ENCODE measurements around the gene SORCS3.

The SORCS3 gene

GRCh38 chr10:105073999-105074398 is 432.9 kb downstream of the SORCS3 start:
- in situ Hi-C loops (cut with HindIII; ENCODE audit: low sequenced_read_pairs), result no loop called here

GRCh38 chr10:105075031-105075430 is 433.9 kb downstream of the SORCS3 start:
- in situ Hi-C loops (cut with HindIII; ENCODE audit: low sequenced_read_pairs), result no loop called here

GRCh38 chr10:105085980-105086379 is 444.9 kb downstream of the SORCS3 start:
- in situ Hi-C loops (cut with HindIII; ENCODE audit: low sequenced_read_pairs), result no loop called here

GRCh38 chr10:105094048-105094447 is 453.0 kb downstream of the SORCS3 start:
- in situ Hi-C loops (cut with HindIII; ENCODE audit: low sequenced_read_pairs), result no loop called here

- in situ Hi-C loops (cut with HindIII; ENCODE audit: low sequenced_read_pairs), result no loop called here
Observed at GRCh38 chr10:105096316-105096715, 455.2 kb downstream of the SORCS3 start.

- in situ Hi-C loops (cut with HindIII; ENCODE audit: low sequenced_read_pairs), result no loop called here
Observed at GRCh38 chr10:105102977-105103376, 461.9 kb downstream of the SORCS3 start.

- in situ Hi-C loops (cut with HindIII; ENCODE audit: low sequenced_read_pairs), result no loop called here
Observed at GRCh38 chr10:105104297-105104696, 463.2 kb downstream of the SORCS3 start.

- in situ Hi-C loops (cut with HindIII; ENCODE audit: low sequenced_read_pairs), result no loop called here
Observed at GRCh38 chr10:105109164-105109563, 468.1 kb downstream of the SORCS3 start.

- in situ Hi-C loops (cut with HindIII; ENCODE audit: low sequenced_read_pairs), result no loop called here
Observed at GRCh38 chr10:105112862-105113261, 471.8 kb downstream of the SORCS3 start.

- in situ Hi-C loops (cut with HindIII; ENCODE audit: low sequenced_read_pairs), result no loop called here
Observed at GRCh38 chr10:105113666-105114065, 472.6 kb downstream of the SORCS3 start.

GRCh38 chr10:105121743-105122142 is 480.7 kb downstream of the SORCS3 start:
- in situ Hi-C loops (cut with HindIII; ENCODE audit: low sequenced_read_pairs), result no loop called here

- in situ Hi-C loops (cut with HindIII; ENCODE audit: low sequenced_read_pairs), result no loop called here
Observed at GRCh38 chr10:105128111-105128510, 487.0 kb downstream of the SORCS3 start.

- in situ Hi-C loops (cut with HindIII; ENCODE audit: low sequenced_read_pairs), result no loop called here
Observed at GRCh38 chr10:105138358-105138757, 497.3 kb downstream of the SORCS3 start.

- in situ Hi-C loops (cut with HindIII; ENCODE audit: low sequenced_read_pairs), result no loop called here
Observed at GRCh38 chr10:105139363-105139896, 498.3 kb downstream of the SORCS3 start.

- in situ Hi-C loops (cut with HindIII; ENCODE audit: low sequenced_read_pairs), result no loop called here
Observed at GRCh38 chr10:105140600-105140999, 499.5 kb downstream of the SORCS3 start.

GRCh38 chr10:105145711-105146110 is 504.6 kb downstream of the SORCS3 start:
- in situ Hi-C loops (cut with HindIII; ENCODE audit: low sequenced_read_pairs), result no loop called here

GRCh38 chr10:105146436-105146835 is 505.3 kb downstream of the SORCS3 start:
- in situ Hi-C loops (cut with HindIII; ENCODE audit: low sequenced_read_pairs), result no loop called here

GRCh38 chr10:105148456-105148855 is 507.4 kb downstream of the SORCS3 start:
- in situ Hi-C loops (cut with HindIII; ENCODE audit: low sequenced_read_pairs), result no loop called here

GRCh38 chr10:105148921-105149320 is 507.8 kb downstream of the SORCS3 start:
- in situ Hi-C loops (cut with HindIII; ENCODE audit: low sequenced_read_pairs), result no loop called here

GRCh38 chr10:105149371-105149891 is 508.3 kb downstream of the SORCS3 start:
- in situ Hi-C loops (cut with HindIII; ENCODE audit: low sequenced_read_pairs), result no loop called here

GRCh38 chr10:105150259-105150880 is 509.3 kb downstream of the SORCS3 start:
- in situ Hi-C loops (cut with HindIII; ENCODE audit: low sequenced_read_pairs), result no loop called here

- in situ Hi-C loops (cut with HindIII; ENCODE audit: low sequenced_read_pairs), result no loop called here
Observed at GRCh38 chr10:105154736-105155135, 513.6 kb downstream of the SORCS3 start.

GRCh38 chr10:105159268-105159667 is 518.2 kb downstream of the SORCS3 start:
- in situ Hi-C loops (cut with HindIII; ENCODE audit: low sequenced_read_pairs), result no loop called here

Measured in endothelial cell of hepatic sinusoid (primary cell).